NK-92 treated with Interleukin-12 subunit alpha and Interleukin-12 subunit beta, amount 100 ng/mL, for 24 hours (cell line): ENCODE results near the gene ARL15.
A peak's percentile ranks its signal among the peaks of the same experiment; 100 is the strongest.

Experiments used
- DNase-seq: peaks from one replicate; lab custom pipeline; 2025; lab: John Stamatoyannopoulos, UW

The ARL15 gene

DNA sequence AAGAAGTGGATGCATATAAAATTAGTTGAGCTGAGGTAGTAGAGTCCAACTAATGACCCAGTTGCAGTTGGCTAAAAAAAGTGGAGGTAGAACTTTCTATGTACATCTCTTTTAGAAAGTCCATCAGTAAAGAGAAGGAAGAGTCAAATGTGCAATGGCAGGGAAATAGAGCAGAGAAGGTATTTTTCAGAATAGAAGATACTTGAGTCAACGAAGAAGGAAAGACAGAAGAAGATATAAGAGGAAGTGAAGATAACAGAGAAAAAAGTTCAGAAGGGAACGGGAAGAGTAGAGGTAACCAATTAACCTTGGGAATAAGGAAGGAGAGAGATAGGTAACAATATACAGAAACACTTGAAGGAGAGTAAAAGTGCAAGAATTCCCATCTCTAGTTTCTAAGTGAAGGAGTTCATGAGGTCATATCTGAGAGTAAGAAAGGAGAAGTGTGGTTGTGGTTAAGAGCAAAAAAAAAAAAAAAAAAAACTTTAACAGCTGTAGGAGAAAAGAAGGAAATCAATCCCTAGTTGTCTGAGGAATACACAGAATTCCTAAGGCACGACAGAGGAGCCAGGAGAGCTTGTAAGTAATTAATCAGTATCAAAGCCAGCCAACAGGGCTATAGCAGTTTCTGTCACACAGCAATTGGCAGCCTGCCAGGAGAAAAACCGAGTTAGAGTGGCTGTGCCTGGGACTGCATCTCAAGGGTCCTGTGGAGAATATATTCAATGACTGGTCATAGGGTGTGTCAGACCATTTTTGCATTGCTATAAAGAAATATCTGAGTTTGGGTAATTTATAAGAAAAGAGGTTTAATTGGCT lies 61.0 kb downstream of the ARL15 start:
- DNase-seq: no peak

DNA sequence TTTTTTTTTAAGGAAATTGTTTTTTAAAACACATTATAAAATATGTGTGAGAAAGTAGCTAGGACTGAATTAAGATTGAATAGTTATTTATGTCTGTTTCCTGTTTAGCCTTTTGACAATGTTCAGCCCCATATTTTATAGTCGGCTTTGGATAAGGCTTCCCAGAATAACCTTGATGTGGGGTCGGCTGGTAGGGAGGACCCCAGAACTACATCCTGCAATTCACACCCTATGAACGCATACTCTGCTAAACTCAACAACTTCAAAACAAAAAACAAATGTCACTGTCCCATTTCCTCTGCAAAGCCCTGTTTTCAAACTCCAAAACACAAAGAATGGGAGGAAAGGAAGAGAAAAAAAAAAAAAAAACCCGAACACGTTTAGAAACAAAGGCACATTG lies 63.1 kb downstream of the ARL15 start:
- DNase-seq: no peak

DNA sequence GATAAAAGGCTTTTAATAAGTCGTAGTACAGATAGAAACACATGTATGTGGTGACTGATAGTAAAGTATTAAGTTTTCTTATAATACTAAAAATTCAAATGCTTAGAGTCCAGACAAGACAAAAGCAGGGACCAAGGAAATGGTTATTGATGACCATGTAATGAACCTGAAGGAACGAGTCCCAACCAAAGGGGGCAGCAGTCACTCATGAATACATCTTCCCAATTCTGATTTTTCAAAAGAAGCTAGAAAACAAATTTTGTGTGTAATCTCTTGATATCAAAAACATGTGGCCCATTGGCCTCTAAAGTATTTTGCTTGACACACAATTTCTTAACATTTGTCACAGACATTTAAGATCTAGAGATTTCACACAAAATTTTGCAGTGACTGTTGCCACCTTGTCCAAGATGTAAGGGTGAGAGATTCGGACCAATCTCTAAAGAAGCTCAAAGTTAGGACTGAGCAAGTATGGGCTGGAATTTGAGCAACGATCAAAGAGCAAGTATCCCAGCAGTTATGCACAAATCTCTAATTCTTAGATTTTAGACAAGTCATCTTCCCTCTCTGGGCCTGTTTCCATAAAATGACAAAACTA lies 66.8 kb downstream of the ARL15 start:
- no peak for DNase-seq

DNA sequence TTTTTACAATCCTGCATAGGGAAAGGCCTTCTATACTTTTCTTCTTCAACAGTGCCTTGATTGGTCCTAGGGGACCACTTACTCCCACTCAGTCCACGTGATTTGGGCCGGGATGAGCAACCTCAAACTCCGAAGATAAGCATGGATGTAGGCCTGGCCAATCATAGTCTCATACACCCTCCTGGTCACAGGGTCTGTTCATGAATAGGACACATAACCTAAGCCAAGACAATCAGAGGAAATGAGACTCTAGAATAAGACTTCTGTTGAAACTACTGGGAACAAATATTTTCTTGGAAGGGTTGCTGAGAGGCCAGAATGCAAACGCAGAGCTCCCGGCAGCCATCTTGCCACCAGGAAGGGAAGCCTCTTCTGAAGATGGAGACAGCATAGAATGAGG lies 68.1 kb downstream of the ARL15 start:
- no peak for DNase-seq

DNA sequence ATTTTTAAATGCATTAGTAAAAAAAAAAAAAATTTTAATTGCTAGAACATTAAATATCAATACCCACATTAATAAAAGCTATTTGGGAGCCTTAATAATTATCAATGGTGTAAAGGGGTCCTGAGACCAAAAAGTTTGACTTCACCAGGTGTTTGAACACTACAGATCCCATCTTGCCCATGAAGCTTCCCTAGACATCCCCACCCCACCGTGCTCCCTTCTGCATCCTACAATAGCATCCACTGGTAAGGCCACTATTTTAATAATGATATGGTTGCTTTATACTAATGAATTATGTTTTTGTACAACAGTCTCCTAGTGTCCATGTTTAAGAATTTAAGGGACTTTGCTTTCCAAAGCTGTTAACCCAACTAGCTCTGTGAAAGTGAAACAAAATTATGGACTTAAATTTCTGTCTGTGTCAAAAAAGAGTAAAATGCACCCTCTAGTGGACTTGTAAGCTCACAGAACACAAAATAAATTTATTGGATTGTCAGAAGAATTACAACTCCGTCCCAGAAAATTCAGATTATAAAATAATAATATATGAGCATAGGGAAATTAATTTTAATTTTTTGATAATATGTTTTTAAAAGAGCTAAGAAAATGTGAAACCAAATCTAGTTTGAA lies 76.0 kb downstream of the ARL15 start:
- DNase-seq: no peak

DNA sequence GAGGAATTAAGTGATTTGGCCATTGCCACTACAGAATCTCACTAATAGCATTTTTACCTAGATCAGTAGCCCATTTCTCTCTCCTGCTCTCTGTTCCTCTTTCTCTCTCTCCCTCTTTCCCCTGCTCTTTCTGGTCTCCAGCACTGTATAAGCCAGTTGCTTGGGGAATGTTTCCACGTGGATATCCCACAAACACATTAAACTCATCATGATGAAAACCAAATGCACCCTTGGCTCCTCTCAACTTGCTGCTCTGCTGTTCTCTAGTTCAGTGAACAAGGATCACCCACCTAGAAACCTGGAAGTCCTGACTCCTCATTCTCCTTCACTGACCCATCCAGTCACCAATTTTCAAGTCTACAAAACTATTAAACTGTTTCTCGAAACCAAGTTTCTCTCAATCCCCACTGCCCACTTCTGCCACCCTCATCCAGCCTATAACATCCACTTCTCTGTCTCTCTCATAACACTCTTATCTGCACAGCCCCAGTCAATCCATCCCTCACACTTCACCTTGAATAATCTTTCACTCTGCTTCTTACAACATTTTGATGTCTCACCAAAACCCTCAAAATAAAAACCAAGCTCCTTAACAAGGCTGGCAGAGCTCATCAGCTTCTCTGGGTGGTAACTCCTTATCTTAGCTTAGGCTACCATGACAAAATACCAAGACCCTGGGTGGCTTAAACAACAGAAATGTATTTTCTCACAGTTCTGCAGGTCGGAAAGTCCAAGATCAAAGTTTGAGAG lies 79.3 kb downstream of the ARL15 start:
- no peak for DNase-seq

DNA sequence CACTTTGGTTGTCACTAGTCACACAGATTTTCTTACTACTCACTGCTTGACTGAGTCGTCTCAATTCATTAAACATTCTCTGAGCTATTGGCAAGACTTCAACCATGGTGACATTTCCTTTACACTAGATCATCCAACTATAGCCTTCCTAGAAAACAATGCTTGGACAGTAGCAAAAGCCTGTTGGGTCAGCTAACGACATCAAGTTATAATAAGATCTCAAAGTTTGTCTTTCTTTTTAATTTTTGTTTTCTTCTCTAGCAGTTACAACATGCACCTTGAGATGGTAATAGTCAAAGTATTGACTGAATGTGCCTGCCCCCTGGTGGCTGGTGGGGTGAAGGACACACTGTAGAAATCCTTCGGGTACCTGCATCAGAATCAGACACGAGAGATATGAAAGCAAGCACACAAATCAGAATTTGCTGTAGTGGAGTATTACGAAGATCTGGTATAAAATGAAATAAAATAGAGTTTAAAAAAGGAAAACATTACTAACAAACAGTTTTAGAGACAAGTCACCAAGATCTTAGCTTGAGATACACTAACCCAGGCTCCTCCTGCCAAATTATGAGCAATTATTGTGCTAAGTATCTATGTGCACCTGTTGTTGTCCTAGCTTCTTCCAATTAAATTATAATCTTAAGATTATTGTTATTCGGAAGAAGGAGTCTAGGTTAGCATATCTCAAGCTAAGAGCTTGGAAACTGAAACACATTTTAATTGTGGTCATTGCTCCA lies 81.2 kb downstream of the ARL15 start:
- DNase-seq: peak; percentile 7

DNA sequence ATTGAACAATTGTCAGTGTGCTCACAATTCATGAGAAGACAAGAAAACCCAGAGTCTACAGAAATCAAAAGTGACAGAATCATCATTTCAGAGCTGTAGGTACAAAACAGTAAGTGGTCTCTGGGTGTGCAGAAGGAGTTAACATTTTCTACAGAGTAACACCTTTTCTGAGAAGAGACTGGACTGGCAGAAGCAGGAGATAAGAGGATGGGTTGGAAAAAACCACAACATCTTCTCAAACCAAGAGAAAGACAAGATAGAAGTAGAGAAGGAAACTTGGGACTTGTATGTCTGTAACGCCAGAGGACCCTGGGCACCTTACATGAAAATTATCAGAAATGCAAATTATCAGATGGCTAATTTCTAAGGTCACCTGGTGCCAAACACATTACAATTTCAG lies 82.6 kb downstream of the ARL15 start:
- no peak for DNase-seq

DNA sequence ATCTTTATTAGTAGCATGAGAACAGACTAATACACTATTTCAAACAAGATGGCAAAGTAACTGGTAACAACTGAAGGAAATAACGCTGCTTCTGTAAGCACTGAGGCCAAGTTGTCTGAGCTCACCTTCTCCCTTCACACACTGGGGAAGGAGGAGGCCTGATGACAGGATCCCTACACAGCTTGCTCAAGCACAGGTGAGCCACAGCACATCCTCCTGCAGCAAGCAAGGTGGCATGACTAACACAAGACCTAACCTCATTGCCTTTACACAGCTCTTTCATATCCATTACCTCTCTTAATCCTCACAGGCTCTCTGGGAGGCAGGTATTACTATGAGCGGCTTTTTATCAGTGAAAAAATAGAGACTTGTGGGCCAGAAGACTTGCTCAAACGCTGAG lies 83.3 kb downstream of the ARL15 start:
- no peak for DNase-seq

DNA sequence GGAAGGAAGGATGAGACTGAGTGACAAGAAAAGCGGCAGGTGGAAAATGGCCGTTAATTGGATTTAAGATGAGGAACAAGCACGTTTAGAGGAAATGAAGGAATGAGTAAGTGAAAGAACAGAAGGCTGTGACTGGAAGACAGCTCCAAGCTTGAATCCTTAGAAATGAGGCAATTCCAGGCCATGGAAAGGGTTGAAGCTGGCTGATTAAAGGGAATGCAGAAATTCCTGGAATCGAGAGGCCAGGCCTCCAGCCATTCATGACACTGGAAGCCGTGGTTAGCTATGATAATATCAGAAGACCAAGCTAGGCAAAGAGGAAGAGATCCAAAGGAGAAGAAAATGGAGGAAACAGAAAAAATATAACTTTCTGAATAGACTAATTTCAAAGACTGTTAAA lies 84.2 kb downstream of the ARL15 start:
- no peak for DNase-seq

DNA sequence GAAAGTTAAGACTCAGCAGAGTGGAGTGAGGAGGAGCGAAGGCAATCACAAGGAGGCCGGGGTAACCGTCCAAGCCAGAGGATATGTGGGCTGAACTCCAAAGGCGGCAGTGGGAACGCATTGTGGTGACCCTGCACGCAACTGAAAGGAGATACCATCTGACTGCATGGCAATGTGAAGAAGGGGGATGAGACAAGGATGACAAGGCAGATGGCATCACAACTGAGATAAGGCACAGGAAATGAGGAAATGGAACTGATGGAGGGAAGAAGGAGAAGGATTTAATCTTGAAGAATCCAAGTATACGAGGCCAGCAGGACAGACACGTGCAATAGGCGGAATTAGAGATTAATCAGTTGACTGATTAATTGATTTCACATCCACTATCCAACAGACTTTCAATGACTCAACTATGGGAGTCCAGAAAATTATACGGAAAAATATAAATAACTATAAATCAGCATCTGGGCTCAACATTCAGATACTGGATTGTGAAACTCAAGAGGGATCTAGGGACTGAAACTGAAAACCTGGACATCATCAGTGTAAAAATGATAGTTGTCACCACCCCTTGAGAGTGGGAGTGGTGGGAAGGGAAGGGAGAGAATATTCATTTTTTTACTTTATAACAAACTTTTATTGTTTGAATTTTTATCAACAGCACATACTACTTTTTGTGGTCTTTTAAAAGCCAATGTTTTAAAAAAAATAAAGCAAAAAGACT lies 86.1 kb downstream of the ARL15 start:
- DNase-seq: no peak

DNA sequence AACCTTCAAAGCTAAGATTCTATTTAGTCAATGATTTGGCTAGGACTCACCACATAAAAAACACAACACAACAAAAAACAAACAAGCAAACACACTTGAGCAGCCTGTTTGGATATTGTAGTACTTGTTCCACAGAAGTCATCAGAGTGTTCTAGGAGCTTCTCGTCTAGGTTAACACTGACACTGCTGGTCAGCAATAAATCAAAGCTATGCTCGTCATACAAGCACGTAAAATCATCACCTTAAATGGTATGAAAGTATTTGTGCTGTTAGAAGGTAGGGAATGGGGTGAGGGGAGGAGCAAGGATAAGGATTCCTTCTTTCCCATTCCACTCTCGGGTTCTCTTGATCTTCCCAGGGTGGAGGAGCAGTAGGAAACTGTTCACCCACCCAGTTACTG lies 88.0 kb downstream of the ARL15 start:
- no peak for DNase-seq

DNA sequence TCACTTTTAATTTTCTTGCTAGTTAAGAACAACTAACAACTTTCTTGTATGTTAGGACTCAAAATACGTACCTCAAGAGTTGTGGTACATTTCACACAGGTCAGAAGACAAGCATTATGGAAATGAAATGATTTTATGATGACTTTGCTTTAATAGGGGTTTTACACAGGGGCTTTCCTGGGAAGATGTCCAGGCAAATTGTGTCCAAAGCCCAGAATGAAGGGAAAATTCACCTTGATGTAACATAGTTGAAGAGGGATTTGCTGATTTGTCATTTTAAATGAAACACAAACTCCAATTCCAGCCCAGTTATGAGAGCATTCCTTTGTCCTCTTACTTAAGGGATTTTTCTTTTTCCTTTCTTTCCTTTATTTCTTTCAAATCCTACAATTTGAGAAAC lies 89.2 kb downstream of the ARL15 start:
- DNase-seq: no peak

DNA sequence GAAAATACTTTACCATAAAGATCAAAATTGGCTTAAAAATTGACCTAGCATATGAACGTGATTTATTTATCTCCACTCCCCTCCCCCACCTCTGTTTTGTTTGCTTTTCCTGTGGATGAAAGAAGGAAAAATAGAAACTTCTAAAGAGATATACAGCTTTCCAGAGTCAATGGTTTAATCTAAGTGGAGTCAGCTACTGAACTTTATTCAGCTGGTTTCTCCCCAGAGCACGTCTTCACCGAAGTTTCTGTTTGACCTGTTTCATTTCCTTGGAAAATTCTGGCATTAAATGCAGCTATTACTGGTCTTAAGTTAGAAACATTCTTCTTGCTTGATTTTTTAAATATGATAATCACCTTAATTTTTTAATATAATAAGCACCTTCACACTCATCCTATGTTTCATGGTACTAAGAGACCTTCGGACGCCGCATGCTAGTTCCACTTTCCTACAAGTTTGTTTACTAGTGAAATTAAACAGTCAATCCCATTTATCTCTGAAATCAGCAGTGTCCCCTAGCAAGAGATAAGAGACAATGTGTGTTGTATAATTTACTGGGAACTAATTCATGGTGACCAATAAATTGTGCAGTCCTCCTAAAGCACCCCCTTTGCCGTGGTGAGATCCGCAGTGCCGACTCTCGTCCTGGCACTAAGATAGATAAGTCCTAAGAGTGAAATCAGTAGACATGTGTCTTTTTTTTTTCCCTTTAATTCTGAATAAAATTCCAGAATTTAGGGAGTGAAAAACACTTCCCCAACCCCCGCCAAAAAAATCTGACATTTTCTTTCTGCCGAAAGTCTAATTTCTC lies 89.9 kb downstream of the ARL15 start:
- DNase-seq: no peak

DNA sequence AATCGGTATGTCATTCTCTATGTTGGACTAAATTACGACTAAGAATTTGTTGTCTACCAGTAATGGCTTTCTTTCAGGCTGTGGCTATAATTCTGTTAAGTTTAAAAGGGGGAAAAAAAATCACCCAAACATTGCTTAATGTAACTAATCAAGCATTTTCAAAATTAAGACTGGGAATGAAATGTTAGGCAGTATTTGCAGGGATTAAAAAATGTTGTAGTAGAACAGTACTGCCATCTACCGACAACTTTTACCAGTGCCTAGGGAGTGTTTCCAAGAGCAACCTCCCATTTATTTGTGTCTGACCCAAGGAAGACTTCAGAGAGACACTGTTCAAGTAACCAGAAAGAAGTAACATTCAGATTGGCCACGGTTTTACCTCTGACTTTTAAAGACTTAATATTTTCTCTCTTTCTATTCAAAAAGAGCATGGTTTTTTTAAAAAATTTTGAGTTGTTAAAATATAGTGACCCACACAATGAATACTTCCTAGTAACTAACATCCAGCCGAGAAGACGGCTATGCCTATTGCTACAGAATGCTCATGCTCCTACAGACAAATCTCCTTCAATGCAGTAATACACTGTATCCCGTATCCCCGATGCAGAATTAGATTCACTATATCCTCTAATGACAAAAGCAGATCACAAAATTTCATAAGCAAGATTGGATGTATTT lies 92.4 kb downstream of the ARL15 start:
- no peak for DNase-seq

DNA sequence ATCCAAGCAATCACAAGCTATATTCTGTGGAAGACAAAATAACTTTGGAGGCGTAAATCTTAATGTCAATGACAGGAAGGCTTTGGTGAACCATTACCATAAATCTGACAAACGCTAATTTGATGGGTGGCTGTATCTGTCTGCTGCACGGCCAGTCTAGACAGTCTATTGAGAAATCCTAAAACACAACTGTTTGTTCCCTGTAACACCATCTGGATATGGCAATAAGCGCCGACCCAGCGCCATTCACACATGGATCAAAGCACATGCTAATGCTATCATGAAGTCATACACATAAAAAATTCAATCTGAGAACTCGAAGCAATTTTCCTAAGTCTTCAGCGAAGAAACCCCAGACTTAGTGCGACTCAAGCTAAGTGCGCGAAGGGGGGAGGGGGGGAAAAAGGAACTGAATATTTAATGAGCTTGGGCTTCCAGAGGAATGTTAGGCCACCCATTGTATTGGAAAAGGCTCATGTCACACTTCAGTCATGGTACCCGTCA lies 95.1 kb downstream of the ARL15 start:
- DNase-seq: no peak

DNA sequence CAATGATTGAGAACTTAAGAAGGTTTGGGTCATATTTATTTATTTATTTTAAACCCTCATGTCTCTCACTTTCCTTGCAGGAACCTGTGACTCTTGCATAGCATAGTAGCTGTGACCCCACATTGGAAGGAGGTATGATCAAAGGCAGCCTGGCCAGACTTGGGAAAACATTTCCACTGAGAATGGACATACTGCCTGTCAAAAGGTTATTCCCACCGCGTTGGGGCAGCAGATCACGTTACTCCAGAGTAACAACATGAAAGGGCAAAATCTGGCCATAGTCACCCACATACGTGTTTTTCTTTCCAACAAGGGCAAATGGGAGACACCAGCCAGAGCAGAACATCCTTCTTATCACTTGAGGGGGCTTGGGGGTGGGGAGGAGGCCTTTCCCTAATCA lies 95.7 kb downstream of the ARL15 start:
- DNase-seq: no peak

DNA sequence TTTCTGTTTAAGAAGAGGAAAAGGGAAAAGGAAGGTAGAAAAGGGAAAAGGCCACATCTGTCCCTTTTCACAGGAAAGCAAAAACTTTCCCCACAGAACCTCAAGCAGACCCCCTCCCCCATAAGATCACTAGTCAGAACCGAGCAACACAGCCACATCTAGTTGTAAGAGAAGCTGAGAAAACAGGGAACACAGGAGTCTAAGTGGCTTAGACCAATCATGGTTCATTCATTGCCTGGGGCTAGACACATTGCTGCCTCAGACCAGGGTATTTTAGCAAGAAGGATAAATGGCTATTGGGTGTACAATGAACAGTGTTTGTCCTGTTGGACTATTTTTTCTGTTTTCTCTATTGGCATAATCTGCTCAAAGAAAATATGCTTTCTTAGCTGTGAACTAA lies 98.0 kb downstream of the ARL15 start:
- no peak for DNase-seq

DNA sequence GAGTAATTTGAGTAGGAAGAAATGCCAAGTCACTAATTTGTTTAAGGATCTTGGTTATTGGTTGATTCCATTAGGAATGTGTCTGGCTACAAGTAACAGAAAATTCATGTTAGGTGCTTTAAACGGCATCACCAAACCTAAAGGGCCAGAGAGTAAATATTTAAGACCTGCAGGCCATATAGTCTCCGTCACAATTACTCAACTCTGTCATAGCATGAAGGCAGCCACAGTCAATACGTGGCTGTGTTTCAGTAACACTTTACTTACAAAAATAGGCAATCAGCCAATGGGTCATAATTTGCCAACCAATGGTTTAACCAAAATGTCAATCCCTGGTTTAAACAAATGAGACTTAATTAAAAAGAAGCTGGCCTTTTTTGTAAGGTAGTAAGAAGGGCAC lies 98.5 kb downstream of the ARL15 start:
- no peak for DNase-seq

DNA sequence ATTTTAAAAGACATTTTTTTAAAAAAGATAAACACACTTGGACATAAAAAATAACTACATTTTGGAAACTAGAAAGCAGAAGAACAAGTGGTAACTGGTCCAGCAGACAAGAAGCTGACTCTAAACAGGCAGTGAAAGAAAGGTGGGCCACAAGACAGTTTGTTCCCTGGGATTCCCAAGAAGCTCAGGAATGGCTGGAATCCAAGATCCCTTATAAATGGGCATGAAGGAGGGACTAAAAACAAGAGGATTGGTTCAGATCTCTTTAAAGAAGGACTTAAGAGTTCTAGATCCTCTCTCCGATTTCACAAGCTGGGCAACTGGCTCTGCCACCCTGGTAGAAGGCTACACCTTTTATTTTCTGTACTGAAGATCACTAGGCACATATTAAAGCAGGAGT lies 102.8 kb downstream of the ARL15 start:
- no peak for DNase-seq
